CD4-positive, alpha-beta T cell treated with Interleukin-10 for 1 hour (primary cell): ENCODE data around the gene PVALB.
"Not testable (repeated sequence)": the region's sequence is repeated elsewhere in the genome, so short reads cannot be mapped to it uniquely, and the experiment has no call there.

Experiments used
- DNase-seq: peaks from one replicate; pipeline ENCODE4 v3.0.0-alpha.2; 2020

Gene PVALB

GRCh38 chr22:36754881-36755280, 62.0 kb downstream of the PVALB start:
- DNase-seq: not testable (repeated sequence)

- DNase-seq: no peak
These were observed 62.9 kb downstream of the PVALB start for GRCh38 chr22:36753916-36754315.

DNA sequence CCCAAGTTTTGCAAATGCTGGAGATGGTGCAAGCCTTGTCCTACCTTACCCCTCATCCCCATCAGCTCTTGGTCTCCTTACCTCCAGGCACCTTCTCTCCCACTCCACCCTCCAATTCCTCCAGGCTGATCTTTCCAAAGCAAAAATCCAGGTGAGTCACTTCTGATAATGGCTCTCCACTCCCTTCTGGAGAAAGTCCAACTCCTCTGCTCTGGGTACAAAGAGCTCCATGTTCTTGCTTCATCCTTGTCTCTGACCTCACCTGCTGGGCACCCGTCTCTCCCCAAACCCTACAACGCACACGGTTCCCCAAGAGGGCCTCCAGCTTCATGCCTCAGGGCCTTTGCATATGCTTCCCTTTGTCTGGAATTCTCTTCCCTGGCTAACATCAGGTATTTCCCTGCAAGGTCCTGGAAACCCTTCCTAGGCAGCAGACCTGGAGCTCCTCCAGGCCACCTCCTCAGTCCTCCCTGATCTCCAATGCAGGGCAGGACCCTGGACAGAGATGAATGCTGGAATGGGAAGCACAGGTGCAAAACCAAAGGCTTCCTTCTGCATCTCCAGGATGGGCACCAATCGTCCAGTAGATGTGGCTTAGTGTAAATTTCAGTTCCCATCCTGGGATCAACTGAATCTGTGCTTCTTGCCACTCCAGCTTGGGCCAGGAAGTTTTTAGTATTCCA, 63.6 kb downstream of the PVALB start:
- DNase-seq: no peak
